Peyer's patch (tissue), 4 donors: ENCODE results near the gene RNGTT.

Experiments
- CTCF ChIP-seq, 6 experiments: fragments of 450-650 bp in 4 of 6; fragments of 200-600 bp in 2 of 6; sonication (generic) in 1 of 6; IDR thresholded peaks; one replicate each; pipeline ENCODE4 v1.5.1; 2017 to 2019; ENCODE audit warnings: antibody characterized with exemption in 6 of 6, mild to moderate bottlenecking in 3 of 6, moderate library complexity in 1 of 6
- POLR2A ChIP-seq, 2 donors: fragments of 450-650 bp; IDR thresholded peaks; one replicate each; pipeline ENCODE4 v1.5.1; 2017; ENCODE audit warnings: antibody characterized with exemption in 2 of 2, mild to moderate bottlenecking in 2 of 2, moderate library complexity in 2 of 2

GRCh38 chr6:88806728-88807127 lies 156.7 kb downstream of the RNGTT start:
- TF ChIP-seq CTCF (IDR thresholded peaks at IDR 0.05): no peak
- no peak for TF ChIP-seq POLR2A (IDR thresholded peaks at IDR 0.05)
